GM23338 (cell line): ENCODE data around the gene MAN1A2. TPM values are rescaled to one million over a fixed set of nuclear protein-coding genes. Genes with fewer than 3 reads are reported as not detected.

Source experiments
- ATAC-seq: fragments of 200-7000 bp; cut with Tn5 transposase; 3 replicates; pipeline ENCODE4 v1.9.1; 2020
- DNase-seq: peaks from one replicate; pipeline ENCODE4 v3.0.0-alpha.2; 2015; ENCODE audit warnings: low spot score
- H2AFZ ChIP-seq: fragments of 200-600 bp; sonication (generic); 2 replicates; pipeline ENCODE4 v1.8.0; 2016; ENCODE audit warnings: antibody characterized with exemption, mild to moderate bottlenecking, moderate library complexity
- H3F3A ChIP-seq: fragments of 200-600 bp; sonication (generic); replicated peaks from 2 replicates; pipeline ENCODE4 v1.8.0; 2017; ENCODE audit warnings: antibody characterized with exemption, mixed run types, low read depth
- H3K27ac ChIP-seq: fragments of 200-600 bp; sonication (generic); 2 replicates; pipeline ENCODE4 v1.6.1; 2016; ENCODE audit warnings: low read depth
- H3K27me3 ChIP-seq: fragments of 200-600 bp; sonication (generic); 2 replicates; pipeline ENCODE4 v1.8.0; 2016; ENCODE audit warnings: mild to moderate bottlenecking, mixed run types, moderate library complexity; ENCODE audit not compliant: insufficient read depth
- H3K36me3 ChIP-seq: fragments of 200-600 bp; sonication (generic); 2 replicates; pipeline ENCODE4 v1.8.0; 2016; ENCODE audit warnings: mild to moderate bottlenecking; ENCODE audit not compliant: insufficient read depth
- H3K4me1 ChIP-seq: fragments of 200-600 bp; sonication (generic); 2 replicates; pipeline ENCODE4 v1.8.0; 2016; ENCODE audit warnings: mild to moderate bottlenecking, moderate library complexity; ENCODE audit not compliant: insufficient read depth
- H3K4me2 ChIP-seq: fragments of 200-600 bp; sonication (generic); 2 replicates; pipeline ENCODE4 v1.7.1; 2017; ENCODE audit warnings: mixed run types
- H3K4me3 ChIP-seq: fragments of 200-600 bp; sonication (generic); 2 replicates; pipeline ENCODE4 v1.6.1; 2016; ENCODE audit warnings: mixed run types
- H3K79me2 ChIP-seq: fragments of 200-600 bp; sonication (generic); replicated peaks from 2 replicates; pipeline ENCODE4 v1.8.0; 2017; ENCODE audit warnings: mild to moderate bottlenecking; ENCODE audit not compliant: insufficient read depth
- H3K9me2 ChIP-seq: fragments of 200-600 bp; sonication (generic); 2 replicates; pipeline ENCODE4 v1.8.0; 2017; ENCODE audit not compliant: insufficient read depth
- H4K20me1 ChIP-seq: fragments of 200-600 bp; sonication (generic); replicated peaks from 2 replicates; pipeline ENCODE4 v1.8.0; 2017; ENCODE audit warnings: mild to moderate bottlenecking; ENCODE audit not compliant: insufficient read depth
- H3K27ac Mint-ChIP-seq: 2 replicates; pipeline ENCODE4 v1.8.0; 2020; ENCODE audit warnings: inconsistent platforms, mild to moderate bottlenecking, moderate library complexity, mixed read lengths
- H3K27me3 Mint-ChIP-seq: 3 replicates; pipeline ENCODE4 v1.8.0; 2022; ENCODE audit warnings: low read depth, mild to moderate bottlenecking, moderate library complexity, mixed read lengths, inconsistent platforms; ENCODE audit not compliant: insufficient read depth, poor library complexity
- H3K36me3 Mint-ChIP-seq: 3 replicates; pipeline ENCODE4 v1.8.0; 2021; ENCODE audit warnings: low read depth, mild to moderate bottlenecking, inconsistent platforms, moderate library complexity, mixed read lengths
- H3K4me1 Mint-ChIP-seq: 3 replicates; pipeline ENCODE4 v1.8.0; 2020; ENCODE audit warnings: mild to moderate bottlenecking, inconsistent platforms, mixed read lengths
- H3K4me3 Mint-ChIP-seq: 3 replicates; pipeline ENCODE4 v1.8.0; 2021; ENCODE audit warnings: moderate library complexity, mild to moderate bottlenecking, inconsistent platforms, mixed read lengths
- H3K9me3 Mint-ChIP-seq: 3 replicates; pipeline ENCODE4 v1.8.0; 2020; ENCODE audit warnings: moderate library complexity, mild to moderate bottlenecking, inconsistent platforms, mixed read lengths
- CREB1 ChIP-seq: fragments of 250-450 bp; sonication (Bioruptor Pico); IDR thresholded peaks from 2 replicates; pipeline ENCODE4 v1.5.0; 2020; ENCODE audit warnings: low read depth, mild to moderate bottlenecking, moderate library complexity
- EZH2 ChIP-seq: fragments of 200-600 bp; sonication (generic); IDR thresholded peaks from one replicate; pipeline ENCODE4 v1.8.0; 2017; ENCODE audit warnings: antibody characterized with exemption, mild to moderate bottlenecking, low read depth; ENCODE audit not compliant: unreplicated experiment
- EZH2phosphoT487 ChIP-seq: fragments of 200-600 bp; sonication (generic); IDR thresholded peaks from one replicate; pipeline ENCODE4 v1.8.1; 2018; ENCODE audit warnings: antibody characterized with exemption; ENCODE audit not compliant: unreplicated experiment
- JUNB ChIP-seq: IDR thresholded peaks from one replicate; pipeline ENCODE4 v1.6.1; 2016; ENCODE audit warnings: antibody characterized with exemption; ENCODE audit not compliant: unreplicated experiment
- NANOG ChIP-seq: IDR thresholded peaks from 2 replicates; pipeline ENCODE4 v1.6.1; 2016; ENCODE audit warnings: antibody characterized with exemption, borderline replicate concordance
- POLR2AphosphoS5 ChIP-seq: IDR thresholded peaks from 2 replicates; pipeline ENCODE4 v1.6.1; 2016; ENCODE audit warnings: antibody characterized with exemption, low read depth
- STAT1 ChIP-seq: IDR thresholded peaks from one replicate; pipeline ENCODE4 v1.6.1; 2016; ENCODE audit warnings: antibody characterized with exemption; ENCODE audit not compliant: unreplicated experiment
- ZNF114 ChIP-seq: fragments of 250-450 bp; sonication (Bioruptor Pico); IDR thresholded peaks from 2 replicates; pipeline ENCODE4 v1.5.0; 2020; ENCODE audit warnings: mild to moderate bottlenecking, moderate library complexity
- ZNF331 ChIP-seq: fragments of 250-450 bp; sonication (Bioruptor Pico); IDR thresholded peaks from 2 replicates; pipeline ENCODE4 v1.5.0; 2020; ENCODE audit warnings: low read depth, mild to moderate bottlenecking, moderate library complexity
- polyA plus RNA-seq: library from polyadenylated mRNA; unstranded; fragments of >200 nt; fragmentation: Nextera tagmentation; extraction: Ambion mirVana; gene quantifications from 2 replicates; pipeline ENCODE4 v1.2.1, GENCODE V29; 2016
- total RNA-seq: library from RNA; depleted of rRNA; stranded (reverse); fragments of >200 nt; shearing (Covaris generic); gene quantifications from 2 replicates; pipeline ENCODE4 v1.2.3, GENCODE V29; 2014
- TF ChIP-seq, protein P1 (sequence below), 2 experiments: fragments of 200-600 bp in 1 of 2; sonication (generic) in 1 of 2; conservative IDR thresholded peaks; 2 replicates each; pipeline versions ENCODE4 v1.5.1 to v1.6.1; 2016 to 2017; ENCODE audit warnings: antibody characterized with exemption in 2 of 2, low read depth in 2 of 2, mild to moderate bottlenecking in 2 of 2, moderate library complexity in 1 of 2
- TF ChIP-seq, protein P2 (sequence below): IDR thresholded peaks from 2 replicates; pipeline ENCODE4 v1.6.1; 2016; ENCODE audit warnings: antibody characterized with exemption
- TF ChIP-seq, protein P3 (sequence below): fragments of 250-450 bp; sonication (Bioruptor Pico); IDR thresholded peaks from 2 replicates; pipeline ENCODE4 v1.5.0; 2020; ENCODE audit warnings: mild to moderate bottlenecking, moderate library complexity

The MAN1A2 gene
- total and polyA plus RNA-seq, 2 experiments from 2014 or later: 18.6 to 22.2 TPM

DNA sequence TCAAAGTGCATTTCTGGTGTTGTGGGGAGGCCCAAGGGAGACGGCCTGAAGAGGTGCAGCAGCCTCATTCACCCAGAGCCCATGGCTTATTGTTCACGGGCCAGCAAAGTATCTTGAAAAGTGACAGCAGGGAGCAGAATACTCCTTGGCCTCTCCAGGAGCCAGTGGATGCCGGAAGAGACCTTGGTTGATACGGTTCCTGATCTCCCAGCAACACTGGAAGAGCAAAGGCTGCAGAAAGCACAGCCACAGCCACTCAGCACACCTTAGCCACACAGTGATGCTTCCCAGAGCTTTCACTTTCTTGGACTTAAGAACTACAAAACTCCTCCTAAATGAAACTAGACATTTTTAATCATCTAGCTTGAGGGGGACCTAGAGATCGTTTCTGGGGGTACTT is 174.3 kb downstream of the MAN1A2 start (continued):
- TF ChIP-seq, protein P1, sequence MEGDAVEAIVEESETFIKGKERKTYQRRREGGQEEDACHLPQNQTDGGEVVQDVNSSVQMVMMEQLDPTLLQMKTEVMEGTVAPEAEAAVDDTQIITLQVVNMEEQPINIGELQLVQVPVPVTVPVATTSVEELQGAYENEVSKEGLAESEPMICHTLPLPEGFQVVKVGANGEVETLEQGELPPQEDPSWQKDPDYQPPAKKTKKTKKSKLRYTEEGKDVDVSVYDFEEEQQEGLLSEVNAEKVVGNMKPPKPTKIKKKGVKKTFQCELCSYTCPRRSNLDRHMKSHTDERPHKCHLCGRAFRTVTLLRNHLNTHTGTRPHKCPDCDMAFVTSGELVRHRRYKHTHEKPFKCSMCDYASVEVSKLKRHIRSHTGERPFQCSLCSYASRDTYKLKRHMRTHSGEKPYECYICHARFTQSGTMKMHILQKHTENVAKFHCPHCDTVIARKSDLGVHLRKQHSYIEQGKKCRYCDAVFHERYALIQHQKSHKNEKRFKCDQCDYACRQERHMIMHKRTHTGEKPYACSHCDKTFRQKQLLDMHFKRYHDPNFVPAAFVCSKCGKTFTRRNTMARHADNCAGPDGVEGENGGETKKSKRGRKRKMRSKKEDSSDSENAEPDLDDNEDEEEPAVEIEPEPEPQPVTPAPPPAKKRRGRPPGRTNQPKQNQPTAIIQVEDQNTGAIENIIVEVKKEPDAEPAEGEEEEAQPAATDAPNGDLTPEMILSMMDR (conservative IDR thresholded peaks at IDR 0.05; ENCODE audit: low read depth in 2 of 2): no peak
- TF ChIP-seq POLR2AphosphoS5 (no peak), EZH2phosphoT487 (no peak), ZNF331 (no peak), EZH2 (no peak), STAT1 (no peak), NANOG (no peak), ZNF114 (CRISPR knock-in tag) (no peak), CREB1 (CRISPR knock-in tag) (no peak)
- TF ChIP-seq, protein P2, sequence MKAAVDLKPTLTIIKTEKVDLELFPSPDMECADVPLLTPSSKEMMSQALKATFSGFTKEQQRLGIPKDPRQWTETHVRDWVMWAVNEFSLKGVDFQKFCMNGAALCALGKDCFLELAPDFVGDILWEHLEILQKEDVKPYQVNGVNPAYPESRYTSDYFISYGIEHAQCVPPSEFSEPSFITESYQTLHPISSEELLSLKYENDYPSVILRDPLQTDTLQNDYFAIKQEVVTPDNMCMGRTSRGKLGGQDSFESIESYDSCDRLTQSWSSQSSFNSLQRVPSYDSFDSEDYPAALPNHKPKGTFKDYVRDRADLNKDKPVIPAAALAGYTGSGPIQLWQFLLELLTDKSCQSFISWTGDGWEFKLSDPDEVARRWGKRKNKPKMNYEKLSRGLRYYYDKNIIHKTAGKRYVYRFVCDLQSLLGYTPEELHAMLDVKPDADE: no peak

DNA sequence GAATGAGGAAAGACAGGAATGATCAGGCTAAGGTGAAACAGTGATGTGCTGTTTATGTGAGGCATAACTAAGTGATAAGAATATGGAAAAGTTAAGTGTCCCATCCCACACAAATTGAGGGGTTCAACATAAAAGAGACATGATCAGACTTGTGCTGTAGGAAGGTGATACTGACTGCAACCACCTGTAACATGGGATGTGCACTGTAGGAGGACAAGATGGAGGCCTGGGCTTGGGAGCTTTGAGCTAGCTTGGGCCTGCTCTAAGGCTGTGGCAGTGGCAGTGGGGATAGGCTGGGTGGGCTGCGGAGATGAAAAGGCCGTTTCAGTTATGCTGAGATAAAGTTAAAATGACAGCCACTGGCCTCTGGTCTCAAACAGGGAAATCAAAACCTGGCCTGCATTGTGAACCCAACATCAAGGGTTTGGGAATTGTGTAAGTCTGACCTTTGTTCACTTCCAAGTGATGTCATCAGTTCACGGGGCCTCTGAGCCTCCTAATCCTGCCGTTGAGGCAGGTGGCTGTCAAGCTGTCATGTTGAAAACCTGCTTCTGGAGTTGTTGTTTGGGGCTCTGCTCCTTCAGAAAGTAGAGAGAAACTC is 177.4 kb downstream of the MAN1A2 start:
- Mint-ChIP-seq H3K4me3 (no peak overlapping the region), H3K9me3 (no peaks in the 10 kb centered on the region), H3K4me1 (no peaks in the 10 kb centered on the region), H3K27me3 (no peaks in the 10 kb centered on the region), H3K27ac (no peak overlapping the region), H3K36me3 (no peaks in the 10 kb centered on the region)
- H3K9me2 ChIP-seq: 0 out of 2 replicates have a peak, but pooled peaks cover under 1% of the 10 kb centered on the region
- no peak for ATAC-seq
- no peaks in the 10 kb centered on the region for H3K27me3 ChIP-seq
- no peaks in the 10 kb centered on the region for H3K4me1 ChIP-seq
- H3K36me3 ChIP-seq: no peaks in the 10 kb centered on the region
- H3K79me2 ChIP-seq: no peaks in the 10 kb centered on the region
- H4K20me1 ChIP-seq: no peaks in the 10 kb centered on the region
- H2AFZ ChIP-seq: no peak overlapping the region
- no peak for DNase-seq
- no peaks in the 10 kb centered on the region for H3F3A ChIP-seq
- no peak overlapping the region for H3K27ac ChIP-seq
- H3K4me2 ChIP-seq: no peak overlapping the region
- H3K4me3 ChIP-seq: no peak overlapping the region
- TF ChIP-seq, protein P1 (conservative IDR thresholded peaks at IDR 0.05; ENCODE audit: low read depth in 2 of 2): no peak
- TF ChIP-seq, protein P3, sequence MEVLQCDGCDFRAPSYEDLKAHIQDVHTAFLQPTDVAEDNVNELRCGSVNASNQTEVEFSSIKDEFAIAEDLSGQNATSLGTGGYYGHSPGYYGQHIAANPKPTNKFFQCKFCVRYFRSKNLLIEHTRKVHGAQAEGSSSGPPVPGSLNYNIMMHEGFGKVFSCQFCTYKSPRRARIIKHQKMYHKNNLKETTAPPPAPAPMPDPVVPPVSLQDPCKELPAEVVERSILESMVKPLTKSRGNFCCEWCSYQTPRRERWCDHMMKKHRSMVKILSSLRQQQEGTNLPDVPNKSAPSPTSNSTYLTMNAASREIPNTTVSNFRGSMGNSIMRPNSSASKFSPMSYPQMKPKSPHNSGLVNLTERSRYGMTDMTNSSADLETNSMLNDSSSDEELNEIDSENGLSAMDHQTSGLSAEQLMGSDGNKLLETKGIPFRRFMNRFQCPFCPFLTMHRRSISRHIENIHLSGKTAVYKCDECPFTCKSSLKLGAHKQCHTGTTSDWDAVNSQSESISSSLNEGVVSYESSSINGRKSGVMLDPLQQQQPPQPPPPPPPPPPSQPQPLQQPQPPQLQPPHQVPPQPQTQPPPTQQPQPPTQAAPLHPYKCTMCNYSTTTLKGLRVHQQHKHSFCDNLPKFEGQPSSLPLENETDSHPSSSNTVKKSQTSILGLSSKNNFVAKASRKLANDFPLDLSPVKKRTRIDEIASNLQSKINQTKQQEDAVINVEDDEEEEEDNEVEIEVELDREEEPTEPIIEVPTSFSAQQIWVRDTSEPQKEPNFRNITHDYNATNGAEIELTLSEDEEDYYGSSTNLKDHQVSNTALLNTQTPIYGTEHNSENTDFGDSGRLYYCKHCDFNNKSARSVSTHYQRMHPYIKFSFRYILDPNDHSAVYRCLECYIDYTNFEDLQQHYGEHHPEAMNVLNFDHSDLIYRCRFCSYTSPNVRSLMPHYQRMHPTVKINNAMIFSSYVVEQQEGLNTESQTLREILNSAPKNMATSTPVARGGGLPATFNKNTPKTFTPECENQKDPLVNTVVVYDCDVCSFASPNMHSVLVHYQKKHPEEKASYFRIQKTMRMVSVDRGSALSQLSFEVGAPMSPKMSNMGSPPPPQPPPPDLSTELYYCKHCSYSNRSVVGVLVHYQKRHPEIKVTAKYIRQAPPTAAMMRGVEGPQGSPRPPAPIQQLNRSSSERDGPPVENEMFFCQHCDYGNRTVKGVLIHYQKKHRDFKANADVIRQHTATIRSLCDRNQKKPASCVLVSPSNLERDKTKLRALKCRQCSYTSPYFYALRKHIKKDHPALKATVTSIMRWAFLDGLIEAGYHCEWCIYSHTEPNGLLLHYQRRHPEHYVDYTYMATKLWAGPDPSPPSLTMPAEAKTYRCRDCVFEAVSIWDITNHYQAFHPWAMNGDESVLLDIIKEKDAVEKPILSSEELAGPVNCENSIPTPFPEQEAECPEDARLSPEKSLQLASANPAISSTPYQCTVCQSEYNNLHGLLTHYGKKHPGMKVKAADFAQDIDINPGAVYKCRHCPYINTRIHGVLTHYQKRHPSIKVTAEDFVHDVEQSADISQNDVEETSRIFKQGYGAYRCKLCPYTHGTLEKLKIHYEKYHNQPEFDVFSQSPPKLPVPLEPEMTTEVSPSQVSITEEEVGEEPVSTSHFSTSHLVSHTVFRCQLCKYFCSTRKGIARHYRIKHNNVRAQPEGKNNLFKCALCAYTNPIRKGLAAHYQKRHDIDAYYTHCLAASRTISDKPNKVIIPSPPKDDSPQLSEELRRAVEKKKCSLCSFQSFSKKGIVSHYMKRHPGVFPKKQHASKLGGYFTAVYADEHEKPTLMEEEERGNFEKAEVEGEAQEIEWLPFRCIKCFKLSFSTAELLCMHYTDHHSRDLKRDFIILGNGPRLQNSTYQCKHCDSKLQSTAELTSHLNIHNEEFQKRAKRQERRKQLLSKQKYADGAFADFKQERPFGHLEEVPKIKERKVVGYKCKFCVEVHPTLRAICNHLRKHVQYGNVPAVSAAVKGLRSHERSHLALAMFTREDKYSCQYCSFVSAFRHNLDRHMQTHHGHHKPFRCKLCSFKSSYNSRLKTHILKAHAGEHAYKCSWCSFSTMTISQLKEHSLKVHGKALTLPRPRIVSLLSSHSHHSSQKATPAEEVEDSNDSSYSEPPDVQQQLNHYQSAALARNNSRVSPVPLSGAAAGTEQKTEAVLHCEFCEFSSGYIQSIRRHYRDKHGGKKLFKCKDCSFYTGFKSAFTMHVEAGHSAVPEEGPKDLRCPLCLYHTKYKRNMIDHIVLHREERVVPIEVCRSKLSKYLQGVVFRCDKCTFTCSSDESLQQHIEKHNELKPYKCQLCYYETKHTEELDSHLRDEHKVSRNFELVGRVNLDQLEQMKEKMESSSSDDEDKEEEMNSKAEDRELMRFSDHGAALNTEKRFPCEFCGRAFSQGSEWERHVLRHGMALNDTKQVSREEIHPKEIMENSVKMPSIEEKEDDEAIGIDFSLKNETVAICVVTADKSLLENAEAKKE (CRISPR knock-in tag): no peak
- TF ChIP-seq EZH2 (no peak), ZNF114 (CRISPR knock-in tag) (no peak), STAT1 (no peak), ZNF331 (no peak), JUNB (no peak)
- TF ChIP-seq, protein P2: no peak
